Activated CD4-positive, CD25-positive, alpha-beta regulatory T cell treated with anti-CD3 and anti-CD28 coated beads, Interleukin-2, amount 50 U/mL, for 72 hours (primary cell): Measurements from ENCODE around the gene SHC4.
"Not testable (repeated sequence)": the region's sequence is repeated elsewhere in the genome, so short reads cannot be mapped to it uniquely, and the experiment has no call there.

Experiments
- DNase-seq: peaks from one replicate; pipeline ENCODE4 v3.0.0; 2021

Gene SHC4

GRCh38 chr15:48963524-48964113 is at the start of gene SHC4:
Gene SHC4 (minus strand): TSS chr15:48963919. CDS start chr15:48963015, 904 bp downstream.
- DNase-seq: no peak

GRCh38 chr15:48999314-48999713 is 35.6 kb upstream of the SHC4 start:
- no peak for DNase-seq

- DNase-seq: no peak
These were observed 32.6 kb upstream of the SHC4 start for GRCh38 chr15:48996276-48996675.

- no peak for DNase-seq
These were observed 29.7 kb upstream of the SHC4 start for GRCh38 chr15:48993380-48993779.

GRCh38 chr15:48992545-48992944 is 28.8 kb upstream of the SHC4 start:
- DNase-seq: no peak

- DNase-seq: no peak
These were observed 28.4 kb upstream of the SHC4 start for GRCh38 chr15:48992096-48992495.

GRCh38 chr15:48989170-48989569 is 25.5 kb upstream of the SHC4 start:
- DNase-seq: no peak

GRCh38 chr15:48987142-48987541 is 23.4 kb upstream of the SHC4 start:
- DNase-seq: no peak

- no peak for DNase-seq
These were observed 22.5 kb upstream of the SHC4 start for GRCh38 chr15:48986240-48986639.

- no peak for DNase-seq
These were observed 21.8 kb upstream of the SHC4 start for GRCh38 chr15:48985516-48985915.

GRCh38 chr15:48984811-48985352 is 21.2 kb upstream of the SHC4 start:
- no peak for DNase-seq

GRCh38 chr15:48984021-48984710 is 20.4 kb upstream of the SHC4 start:
- no peak for DNase-seq

- no peak for DNase-seq
These were observed 19.6 kb upstream of the SHC4 start for GRCh38 chr15:48983300-48983699.

GRCh38 chr15:48981941-48982340 is 18.2 kb upstream of the SHC4 start:
- no peak for DNase-seq

GRCh38 chr15:48978638-48979037 is 14.9 kb upstream of the SHC4 start:
- no peak for DNase-seq

- no peak for DNase-seq
These were observed 12.8 kb upstream of the SHC4 start for GRCh38 chr15:48976444-48977088.

GRCh38 chr15:48975472-48976419 is 12.0 kb upstream of the SHC4 start:
- peak; percentile 83 for DNase-seq

GRCh38 chr15:48974882-48975281 is 11.2 kb upstream of the SHC4 start:
- no peak for DNase-seq

GRCh38 chr15:48972750-48973503 is 9.2 kb upstream of the SHC4 start:
- DNase-seq: no peak

- not testable (repeated sequence) for DNase-seq
These were observed 7.2 kb upstream of the SHC4 start for GRCh38 chr15:48970926-48971325.

- no peak for DNase-seq
These were observed 4.3 kb upstream of the SHC4 start for GRCh38 chr15:48968066-48968465.

- DNase-seq: no peak
These were observed 3.6 kb upstream of the SHC4 start for GRCh38 chr15:48967336-48967735.
